Adrenal gland (tissue), 12 donors: ENCODE measurements around the gene PLPP2. TPM values are rescaled to one million over a fixed set of nuclear protein-coding genes. Genes with fewer than 3 reads are reported as not detected.

Experiments used
- DNase-seq, 7 donors: peaks; one replicate each; pipeline ENCODE4 v3.0.0-alpha.2; 2019 to 2020
- H3K27ac ChIP-seq, 5 donors: fragments of 200-600 bp; sonication (generic) in 4 of 5; 1 replicate in 3 of 5; 2 replicates in 2 of 5; pipeline versions ENCODE4 v1.5.1 to v1.8.0; 2016 to 2020; ENCODE audit warnings: mild to moderate bottlenecking in 1 of 5
- H3K27me3 ChIP-seq: fragments of 200-600 bp; 2 replicates; pipeline ENCODE4 v1.8.0; 2021
- H3K36me3 ChIP-seq, 2 donors: fragments of 200-600 bp; replicated peaks in 1 of 2; 1 replicate in 1 of 2; 2 replicates in 1 of 2; pipeline versions ENCODE4 v1.5.1 to v1.8.0; 2018 to 2022
- H3K4me1 ChIP-seq, 2 donors: fragments of 200-600 bp; replicated peaks in 1 of 2; 1 replicate in 1 of 2; 2 replicates in 1 of 2; pipeline versions ENCODE4 v1.5.1 to v1.8.0; 2018 to 2021
- H3K4me3 ChIP-seq, 4 donors: fragments of 200-600 bp; sonication (generic) in 3 of 4; one replicate each; pipeline ENCODE4 v1.5.1; 2016 to 2018
- H3K9me3 ChIP-seq, 3 donors: fragments of 200-600 bp; sonication (generic) in 1 of 3; replicated peaks in 1 of 3; 1 replicate in 2 of 3; 2 replicates in 1 of 3; pipeline versions ENCODE4 v1.5.1 to v1.8.0; 2016 to 2021
- CTCF ChIP-seq, 6 experiments: fragments of 450-650 bp in 4 of 6; fragments of 200-600 bp in 2 of 6; sonication (generic) in 1 of 6; IDR thresholded peaks; 1 replicate in 5 of 6; 2 replicates in 1 of 6; pipeline versions ENCODE4 v1.5.1 to v1.8.0; 2016 to 2021; ENCODE audit warnings: antibody characterized with exemption in 6 of 6, mild to moderate bottlenecking in 2 of 6, moderate library complexity in 1 of 6
- POLR2A ChIP-seq, 2 donors: fragments of 450-650 bp; IDR thresholded peaks; one replicate each; pipeline ENCODE4 v1.6.1; 2017; ENCODE audit warnings: antibody characterized with exemption in 2 of 2, mild to moderate bottlenecking in 2 of 2, moderate library complexity in 1 of 2
- WGBS, 4 donors: extraction: QIAGEN DNeasy Blood & Tissue Kit in 2 of 4; methylation state at CpG; one replicate each; pipeline versions ENCODE4 v1.1.5 to v1.1.7; 2013 to 2017; 5-methylcytosine and 5-hydroxymethylcytosine counted together
- intact Hi-C, 2 donors: fragments of 100-400 bp; cut with DNase I; formaldehyde crosslinking; loops; one replicate each; pipeline versions ENCODE4 v1.14.1 to v1.15.0; 2022 to 2023
- polyA plus RNA-seq, 3 donors: library from polyadenylated mRNA; stranded (reverse); fragments of 200-250 nt in 2 of 3; fragments of 350-450 nt in 1 of 3; fragmentation: Illumina TruSeq in 1 of 3; extraction: RNeasy Lipid Tissue Mini Kit (QIAGEN cat#74804) in 1 of 3; gene quantifications; one replicate each; pipeline ENCODE4 v1.2.3, GENCODE V29; 2013 to 2014
- total RNA-seq, 9 donors: library from RNA; depleted of rRNA in 4 of 9; stranded (reverse); fragments of >200 nt in 4 of 9; fragments of 120-200 nt in 1 of 9; fragmentation: NEBNext Ultra II Directional in 1 of 9; extraction: Animal tissue kit (Norgen Biotek cat#: 25700) in 1 of 9; gene quantifications; one replicate each; pipeline versions ENCODE4 v1.1.0 to v1.2.4, GENCODE V29; 2013 to 2023
- donor health status: healthy with polysubstance abuse.
- donor health status: Bipolar disorder and iron deficiency.
- donor health status: DM: yes; HTN: yes; CAD: no.
- donor health status: DM: no; HTN: no; CAD: no.
- donor health status: DM: no; HTN: no; CAD: no.
- donor health status: DM: yes; HTN: yes; CAD: no.

PLPP2 gene
- total and polyA plus RNA-seq, 12 donors, result 0.33 to 272 (median 5.0) TPM

- TF ChIP-seq CTCF (IDR thresholded peaks at IDR 0.05) (no peak), POLR2A (IDR thresholded peaks at IDR 0.05) (no peak)
- Histone ChIP-seq H3K4me3 (no peak overlapping the region), H3K27me3 (peaks cover 3% of the 10 kb centered on the region), H3K36me3 (no peaks in the 10 kb centered on the region), H3K27ac (no peak overlapping the region), H3K9me3 (no peaks in the 10 kb centered on the region), H3K4me1 (no peaks in the 10 kb centered on the region)
- intact Hi-C loops, result no loop called here
- 62 to 85% (median 78%) methylated on average over 4 to 10 of the region's 10 CpGs for WGBS, 4 donors
- no peak for DNase-seq
Measured at GRCh38 chr19:281992-282391, 9.2 kb downstream of the PLPP2 start.

GRCh38 chr19:281156-281853, 9.9 kb downstream of the PLPP2 start:
- H3K36me3 ChIP-seq, result no peaks in the 10 kb centered on the region
- no peak overlapping the region for H3K27ac ChIP-seq
- H3K9me3 ChIP-seq, result no peaks in the 10 kb centered on the region
- H3K27me3 ChIP-seq, result peaks cover 5% of the 10 kb centered on the region
- no peak for DNase-seq
- no peaks in the 10 kb centered on the region for H3K4me1 ChIP-seq
- intact Hi-C loops, result no loop called here
- H3K4me3 ChIP-seq, result no peak overlapping the region
- WGBS, 4 donors, result 79 to 86% (median 84%) methylated on average over 7 to 16 of the region's 16 CpGs
- TF ChIP-seq POLR2A (IDR thresholded peaks at IDR 0.05) (no peak), CTCF (IDR thresholded peaks at IDR 0.05) (no peak)

- H3K4me1 ChIP-seq, result no peaks in the 10 kb centered on the region
- no peaks in the 10 kb centered on the region for H3K9me3 ChIP-seq
- TF ChIP-seq POLR2A (IDR thresholded peaks at IDR 0.05) (no peak), CTCF (IDR thresholded peaks at IDR 0.05) (no peak)
- 67 to 83% (median 79%) methylated on average over 12 of the region's 12 CpGs for WGBS, 4 donors
- no peaks in the 10 kb centered on the region for H3K36me3 ChIP-seq
- H3K27ac ChIP-seq, result no peak overlapping the region
- peak in 1 of 7 donors; percentile 21 for DNase-seq
- H3K4me3 ChIP-seq, result no peak overlapping the region
- H3K27me3 ChIP-seq, result peaks cover 5% of the 10 kb centered on the region
- intact Hi-C loops, result no loop called here
Measured at GRCh38 chr19:280541-281009, 10.6 kb downstream of the PLPP2 start.

GRCh38 chr19:279656-280055, 11.5 kb downstream of the PLPP2 start:
- H3K27ac ChIP-seq, result no peak overlapping the region
- no peak overlapping the region for H3K4me3 ChIP-seq
- TF ChIP-seq POLR2A (IDR thresholded peaks at IDR 0.05) (no peak), CTCF (IDR thresholded peaks at IDR 0.05) (no peak)
- no peaks in the 10 kb centered on the region for H3K4me1 ChIP-seq
- no peaks in the 10 kb centered on the region for H3K9me3 ChIP-seq
- intact Hi-C loops, result no loop called here
- peaks cover 5% of the 10 kb centered on the region for H3K27me3 ChIP-seq
- peak in 1 of 7 donors; percentile 31 for DNase-seq
- H3K36me3 ChIP-seq, result no peaks in the 10 kb centered on the region
- 69 to 83% (median 79%) methylated on average over 7 to 10 of the region's 10 CpGs for WGBS, 4 donors
